RWPE2 (cell line): ENCODE measurements around the gene PDZD8.

Source experiments
- ATAC-seq: fragments of 200-7000 bp; cut with Tn5 transposase; 3 replicates; pipeline ENCODE4 v1.9.1; 2021; ENCODE audit warnings: low read depth
- DNase-seq: peaks from one replicate; pipeline ENCODE4 v3.0.0-alpha.2; 2020; ENCODE audit warnings: low spot score
- H3K27ac ChIP-seq: fragments of 450-650 bp; 2 replicates; pipeline ENCODE4 v1.5.1; 2017; ENCODE audit warnings: mild to moderate bottlenecking; ENCODE audit not compliant: poor library complexity, severe bottlenecking
- H3K27me3 ChIP-seq: fragments of 250-450 bp; sonication (Bioruptor Pico); 2 replicates; pipeline ENCODE4 v1.5.1; 2021; ENCODE audit warnings: mild to moderate bottlenecking, moderate library complexity; ENCODE audit not compliant: insufficient read depth, poor library complexity, severe bottlenecking
- H3K36me3 ChIP-seq: fragments of 250-450 bp; sonication (Bioruptor Pico); 2 replicates; pipeline ENCODE4 v1.5.1; 2020; ENCODE audit warnings: low read depth, mild to moderate bottlenecking, moderate library complexity
- H3K4me1 ChIP-seq: fragments of 250-450 bp; sonication (Bioruptor Pico); 2 replicates; pipeline ENCODE4 v1.5.1; 2021; ENCODE audit warnings: mild to moderate bottlenecking, moderate library complexity; ENCODE audit not compliant: insufficient read depth, poor library complexity, severe bottlenecking
- H3K4me3 ChIP-seq: fragments of 250-450 bp; sonication (Bioruptor Pico); 2 replicates; pipeline ENCODE4 v1.5.1; 2021; ENCODE audit warnings: mild to moderate bottlenecking, moderate library complexity; ENCODE audit not compliant: severe bottlenecking
- H3K9me3 ChIP-seq: fragments of 250-450 bp; sonication (Bioruptor Pico); 2 replicates; pipeline ENCODE4 v1.5.1; 2021; ENCODE audit warnings: mild to moderate bottlenecking, moderate library complexity; ENCODE audit not compliant: severe bottlenecking
- TF ChIP-seq, protein P1 (sequence below): fragments of 450-650 bp; IDR thresholded peaks from one replicate; pipeline ENCODE4 v1.5.1; 2017; ENCODE audit warnings: mild to moderate bottlenecking, moderate library complexity; ENCODE audit not compliant: poor library complexity, severe bottlenecking

PDZD8 gene

DNA sequence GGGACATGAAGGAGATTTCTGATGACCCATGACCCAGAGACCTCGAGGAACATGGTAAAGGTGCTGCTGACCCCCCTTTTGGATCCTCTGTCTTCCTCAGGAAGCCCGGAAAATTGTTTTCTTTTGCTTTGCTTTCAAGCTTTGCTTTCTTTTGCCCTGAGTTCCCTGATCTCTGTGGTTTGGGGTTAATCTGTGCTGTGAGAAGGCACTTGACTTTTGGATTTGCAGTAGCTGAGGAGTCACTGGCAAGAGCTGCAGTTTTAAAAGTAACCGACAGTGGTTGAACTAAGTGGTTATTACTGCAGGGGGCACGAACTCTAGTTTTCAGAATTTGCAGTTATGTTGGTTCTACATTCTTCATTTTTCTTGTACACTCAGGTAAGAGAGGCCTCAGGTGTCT lies 53.0 kb downstream of the PDZD8 start:
- no peaks in the 10 kb centered on the region for H3K4me1 ChIP-seq
- no peaks in the 10 kb centered on the region for H3K9me3 ChIP-seq
- H3K36me3 ChIP-seq, result peaks cover 17% of the 10 kb centered on the region
- no peak overlapping the region for H3K4me3 ChIP-seq
- DNase-seq (no peak), ATAC-seq (no peak)
- no peak overlapping the region for H3K27ac ChIP-seq
- no peaks in the 10 kb centered on the region for H3K27me3 ChIP-seq
- TF ChIP-seq, protein P1, sequence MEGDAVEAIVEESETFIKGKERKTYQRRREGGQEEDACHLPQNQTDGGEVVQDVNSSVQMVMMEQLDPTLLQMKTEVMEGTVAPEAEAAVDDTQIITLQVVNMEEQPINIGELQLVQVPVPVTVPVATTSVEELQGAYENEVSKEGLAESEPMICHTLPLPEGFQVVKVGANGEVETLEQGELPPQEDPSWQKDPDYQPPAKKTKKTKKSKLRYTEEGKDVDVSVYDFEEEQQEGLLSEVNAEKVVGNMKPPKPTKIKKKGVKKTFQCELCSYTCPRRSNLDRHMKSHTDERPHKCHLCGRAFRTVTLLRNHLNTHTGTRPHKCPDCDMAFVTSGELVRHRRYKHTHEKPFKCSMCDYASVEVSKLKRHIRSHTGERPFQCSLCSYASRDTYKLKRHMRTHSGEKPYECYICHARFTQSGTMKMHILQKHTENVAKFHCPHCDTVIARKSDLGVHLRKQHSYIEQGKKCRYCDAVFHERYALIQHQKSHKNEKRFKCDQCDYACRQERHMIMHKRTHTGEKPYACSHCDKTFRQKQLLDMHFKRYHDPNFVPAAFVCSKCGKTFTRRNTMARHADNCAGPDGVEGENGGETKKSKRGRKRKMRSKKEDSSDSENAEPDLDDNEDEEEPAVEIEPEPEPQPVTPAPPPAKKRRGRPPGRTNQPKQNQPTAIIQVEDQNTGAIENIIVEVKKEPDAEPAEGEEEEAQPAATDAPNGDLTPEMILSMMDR, result no peak

DNA sequence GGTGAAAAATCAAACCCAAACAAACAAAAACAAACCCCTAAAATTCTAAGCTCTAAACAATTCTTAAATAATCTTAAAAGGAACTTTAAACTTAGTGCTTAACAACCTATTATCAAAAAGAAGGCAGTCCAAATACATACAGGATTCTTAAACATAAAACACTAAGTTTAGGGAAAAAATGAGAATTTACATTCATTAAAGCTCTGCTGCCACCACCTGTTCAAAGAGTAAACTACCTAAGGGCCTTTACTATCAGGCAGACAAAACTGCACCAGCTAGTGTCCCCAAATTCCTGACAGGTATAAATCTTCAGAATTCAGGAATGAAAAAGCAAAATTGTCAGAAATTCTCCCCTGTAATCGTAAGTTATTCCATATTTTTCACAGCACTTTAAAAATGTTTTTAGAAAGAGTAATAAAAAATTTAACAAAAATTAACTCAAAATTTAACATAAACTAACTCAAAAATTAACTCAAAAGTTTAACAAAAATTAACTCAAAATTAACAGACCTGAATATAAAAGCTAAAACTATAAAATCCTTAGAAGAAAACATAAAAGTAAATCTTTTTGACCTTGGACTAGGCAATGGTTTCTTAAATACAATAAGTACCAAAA lies 55.1 kb downstream of the PDZD8 start:
- Histone ChIP-seq H3K36me3 (peaks cover 26% of the 10 kb centered on the region), H3K9me3 (no peaks in the 10 kb centered on the region), H3K4me1 (no peaks in the 10 kb centered on the region), H3K27ac (no peak overlapping the region), H3K4me3 (no peak overlapping the region), H3K27me3 (no peaks in the 10 kb centered on the region)
- DNase-seq (no peak), ATAC-seq (peak; percentile 48; the same call in 1 of the 3 replicates)
- TF ChIP-seq, protein P1, result peak; percentile 79

DNA sequence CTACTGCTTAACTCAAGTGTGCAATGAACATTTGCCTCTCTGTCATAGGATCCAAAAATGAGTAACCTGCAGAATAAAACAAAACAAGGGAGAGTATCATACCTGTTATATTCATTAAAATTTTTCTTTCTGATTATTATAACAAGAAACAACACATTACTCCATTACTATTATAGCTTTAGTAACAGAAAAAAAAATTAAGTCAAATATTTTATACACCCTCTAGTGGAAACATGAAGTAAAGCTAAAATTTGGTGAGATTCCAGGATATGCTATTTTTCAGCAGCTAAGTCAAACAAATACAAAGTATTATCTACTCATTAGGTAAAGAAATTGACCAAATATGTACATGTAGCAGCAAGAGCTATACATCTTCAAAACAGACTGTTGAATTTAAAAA lies 56.3 kb downstream of the PDZD8 start:
- Histone ChIP-seq H3K27me3 (no peaks in the 10 kb centered on the region), H3K36me3 (peaks cover 30% of the 10 kb centered on the region), H3K27ac (no peak overlapping the region), H3K4me3 (no peak overlapping the region), H3K4me1 (no peaks in the 10 kb centered on the region), H3K9me3 (no peaks in the 10 kb centered on the region)
- DNase-seq (no peak), ATAC-seq (no peak)
- TF ChIP-seq, protein P1, result peak; percentile 30

DNA sequence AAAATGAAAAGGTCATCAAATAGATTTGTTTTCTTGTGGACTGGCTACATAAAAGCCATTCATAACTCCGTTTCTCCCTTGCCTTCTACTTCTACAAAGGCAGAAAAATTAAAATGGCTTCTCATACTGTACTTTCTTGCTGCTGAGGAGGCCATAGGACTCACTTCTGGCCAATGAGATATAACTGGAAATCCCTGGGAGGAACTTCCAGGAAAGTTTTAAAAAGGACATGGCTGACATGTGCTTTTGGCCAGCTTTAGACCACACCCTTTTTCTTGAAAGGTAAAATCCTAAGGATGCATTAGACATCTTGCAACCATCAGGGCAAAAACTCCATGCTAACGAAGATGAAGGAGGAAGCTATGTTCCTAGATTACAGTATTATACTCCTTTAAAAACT lies 58.5 kb downstream of the PDZD8 start:
- Histone ChIP-seq H3K36me3 (peaks cover 38% of the 10 kb centered on the region), H3K9me3 (no peaks in the 10 kb centered on the region), H3K27ac (no peak overlapping the region), H3K4me1 (peaks cover 4% of the 10 kb centered on the region), H3K27me3 (no peaks in the 10 kb centered on the region), H3K4me3 (no peak overlapping the region)
- ATAC-seq (no peak), DNase-seq (no peak)
- TF ChIP-seq, protein P1, result no peak

DNA sequence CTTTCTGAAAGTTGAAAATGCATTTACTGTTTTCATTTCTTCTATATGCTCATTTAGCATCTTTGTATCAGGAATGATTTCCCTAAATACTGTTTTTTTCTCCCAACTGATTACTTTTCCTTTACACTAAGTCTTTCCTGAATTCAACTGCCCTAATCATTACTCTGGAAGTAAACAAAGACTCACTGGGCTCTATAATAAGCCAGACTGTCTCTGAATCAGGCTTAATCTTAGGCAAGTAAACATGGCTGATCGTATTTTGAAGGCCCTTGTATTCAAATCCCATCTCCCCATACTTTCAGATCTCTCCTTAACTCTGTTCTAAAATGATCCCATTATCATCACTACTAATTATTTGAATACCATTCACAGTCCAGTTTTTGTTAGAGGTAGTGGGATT lies 61.6 kb downstream of the PDZD8 start:
- H3K36me3 ChIP-seq, result peaks cover 32% of the 10 kb centered on the region
- H3K27ac ChIP-seq, result no peak overlapping the region
- H3K4me3 ChIP-seq, result no peak overlapping the region
- no peaks in the 10 kb centered on the region for H3K27me3 ChIP-seq
- no peak for ATAC-seq
- TF ChIP-seq, protein P1, result no peak
- peaks cover 4% of the 10 kb centered on the region for H3K4me1 ChIP-seq
- no peaks in the 10 kb centered on the region for H3K9me3 ChIP-seq
- DNase-seq, result no peak
